ENCODE results near the gene ADAMTSL5.
"Not testable (repeated sequence)": the region's sequence is repeated elsewhere in the genome, so short reads cannot be mapped to it uniquely, and the experiment has no call there.

ADAMTSL5 gene

GRCh38 chr19:1530856-1531255 is 18.0 kb upstream of the ADAMTSL5 start:
- DNase-seq (ENCODE audit: low read depth in 2 of 2), result not testable (repeated sequence)

- no peak for DNase-seq (ENCODE audit: low read depth in 2 of 2)
Measured at GRCh38 chr19:1529430-1529816, 16.6 kb upstream of the ADAMTSL5 start.

- no peak for DNase-seq (ENCODE audit: low read depth in 2 of 2)
Measured at GRCh38 chr19:1528596-1529429, 16.0 kb upstream of the ADAMTSL5 start.

- DNase-seq (ENCODE audit: low read depth in 2 of 2), result no peak
Measured at GRCh38 chr19:1527650-1528309, 15.0 kb upstream of the ADAMTSL5 start.

- no peak for DNase-seq (ENCODE audit: low read depth in 2 of 2)
Measured at GRCh38 chr19:1526979-1527649, 14.3 kb upstream of the ADAMTSL5 start.

- no peak for DNase-seq (ENCODE audit: low read depth in 2 of 2)
Measured at GRCh38 chr19:1526066-1526778, 13.4 kb upstream of the ADAMTSL5 start.

- no peak for DNase-seq (ENCODE audit: low read depth in 2 of 2)
Measured at GRCh38 chr19:1525343-1525742, 12.5 kb upstream of the ADAMTSL5 start.

- no peak for DNase-seq (ENCODE audit: low read depth in 2 of 2)
Measured at GRCh38 chr19:1524972-1525325, 12.1 kb upstream of the ADAMTSL5 start.

- DNase-seq (ENCODE audit: low read depth in 2 of 2), result no peak
Measured at GRCh38 chr19:1524287-1524971, 11.6 kb upstream of the ADAMTSL5 start.

- DNase-seq (ENCODE audit: low read depth in 2 of 2), result no peak
Measured at GRCh38 chr19:1523412-1524286, 10.8 kb upstream of the ADAMTSL5 start, which contains the start of gene PLK5. Gene PLK5 (plus strand): TSS chr19:1524077. CDS start chr19:1526997, 2,920 bp downstream.

GRCh38 chr19:1522838-1523237 is 10.0 kb upstream of the ADAMTSL5 start:
- no peak for DNase-seq (ENCODE audit: low read depth in 2 of 2)

GRCh38 chr19:1522061-1522460 is 9.2 kb upstream of the ADAMTSL5 start:
- no peak for DNase-seq (ENCODE audit: low read depth in 2 of 2)

- no peak for DNase-seq (ENCODE audit: low read depth in 2 of 2)
Measured at GRCh38 chr19:1521636-1522035, 8.8 kb upstream of the ADAMTSL5 start.

GRCh38 chr19:1520203-1520780 is 7.5 kb upstream of the ADAMTSL5 start:
- no peak for DNase-seq (ENCODE audit: low read depth in 2 of 2)

GRCh38 chr19:1519802-1520201 is 7.0 kb upstream of the ADAMTSL5 start:
- not testable (repeated sequence) for DNase-seq (ENCODE audit: low read depth in 2 of 2)

GRCh38 chr19:1518471-1518870 is 5.7 kb upstream of the ADAMTSL5 start:
- no peak for DNase-seq (ENCODE audit: low read depth in 2 of 2)

GRCh38 chr19:1516395-1516753 is 3.6 kb upstream of the ADAMTSL5 start:
- no peak for DNase-seq (ENCODE audit: low read depth in 2 of 2)

GRCh38 chr19:1514986-1515721 is 2.3 kb upstream of the ADAMTSL5 start:
- no peak for DNase-seq (ENCODE audit: low read depth in 2 of 2)

GRCh38 chr19:1514295-1514661 is 1.5 kb upstream of the ADAMTSL5 start:
- no peak for DNase-seq (ENCODE audit: low read depth in 2 of 2)
